K562 (cell line): ENCODE measurements around the gene ZNF202. TPM values are rescaled to one million over a fixed set of nuclear protein-coding genes. Genes with fewer than 3 reads are reported as not detected.
A peak's percentile ranks its signal among the peaks of the same experiment; 100 is the strongest.

ENCODE experiments used
- ASH1L ChIP-seq: fragments of 450-650 bp; IDR thresholded peaks from 2 replicates; pipeline ENCODE4 v1.6.1; 2018; ENCODE audit warnings: borderline replicate concordance, mild to moderate bottlenecking, low read depth; ENCODE audit not compliant: partially characterized antibody
- CUX1 ChIP-seq: fragments of 200-800 bp; sonication (Bioruptor generic); IDR thresholded peaks from 2 replicates; pipeline ENCODE4 v1.6.1; 2016; ENCODE audit warnings: missing genetic modification characterization, missing compliant biosample characterization
- E2F5 ChIP-seq: sonication (generic); formaldehyde crosslinking; IDR thresholded peaks from 2 replicates; pipeline ENCODE4 v1.8.0; 2022; ENCODE audit warnings: mild to moderate bottlenecking, missing genetic modification reagents
- ELF2 ChIP-seq: fragments of 250-450 bp; sonication (Bioruptor Pico); IDR thresholded peaks from 2 replicates; pipeline ENCODE4 v1.5.0; 2021; ENCODE audit warnings: mild to moderate bottlenecking
- FOS ChIP-seq: IDR thresholded peaks from 3 replicates; pipeline ENCODE4 v1.6.1; 2011; ENCODE audit not compliant: insufficient read length; ENCODE audit errors: extremely low read depth
- GATAD2B ChIP-seq: fragments of 450-650 bp; IDR thresholded peaks from 2 replicates; pipeline ENCODE4 v1.6.1; 2017; ENCODE audit warnings: mild to moderate bottlenecking, borderline replicate concordance
- HDAC3 ChIP-seq: fragments of 450-650 bp; IDR thresholded peaks from 2 replicates; pipeline ENCODE4 v1.6.1; 2018; ENCODE audit warnings: borderline replicate concordance, mild to moderate bottlenecking, moderate library complexity; ENCODE audit not compliant: partially characterized antibody
- HNRNPH1 ChIP-seq: fragments of 200-400 bp; formaldehyde crosslinking; optimal IDR thresholded peaks from 2 replicates; pipeline ENCODE3; 2017; ENCODE audit warnings: low read depth, mild to moderate bottlenecking, low read length, moderate library complexity
- ILF3 ChIP-seq: fragments of 450-650 bp; IDR thresholded peaks from 2 replicates; pipeline ENCODE4 v1.6.1; 2018; ENCODE audit warnings: antibody characterized with exemption, mild to moderate bottlenecking, moderate library complexity, borderline replicate concordance
- KAT8 ChIP-seq: fragments of 450-650 bp; IDR thresholded peaks from 2 replicates; pipeline ENCODE4 v1.6.1; 2016; ENCODE audit warnings: low read depth, mild to moderate bottlenecking
- MTA2 ChIP-seq: fragments of 450-650 bp; IDR thresholded peaks from 2 replicates; pipeline ENCODE4 v1.6.1; 2016; ENCODE audit warnings: low read depth
- MYC ChIP-seq, 2 experiments: fragments of 250-450 bp in 1 of 2; sonication (Bioruptor Pico) in 1 of 2; IDR thresholded peaks; 2 replicates each; pipeline versions ENCODE4 v1.5.1 to v1.6.1; 2012 to 2021; ENCODE audit warnings: low read depth in 2 of 2, borderline replicate concordance in 1 of 2, improper control_type of control experiment in 1 of 2, low read length in 1 of 2, mild to moderate bottlenecking in 1 of 2, moderate library complexity in 1 of 2
- NCOA4 ChIP-seq: fragments of 450-650 bp; IDR thresholded peaks from 2 replicates; pipeline ENCODE4 v1.6.1; 2018; ENCODE audit warnings: mild to moderate bottlenecking; ENCODE audit not compliant: partially characterized antibody
- POLR2AphosphoS2 ChIP-seq: IDR thresholded peaks from 2 replicates; pipeline ENCODE4 v1.6.1; 2012; ENCODE audit warnings: low read length, improper control_type of control experiment
- SMAD4 ChIP-seq: fragments of 250-450 bp; sonication (Bioruptor Pico); conservative IDR thresholded peaks from 2 replicates; pipeline ENCODE4 v1.8.0; 2021; ENCODE audit warnings: inconsistent platforms, mild to moderate bottlenecking, moderate library complexity
- SNRNP70 ChIP-seq: fragments of 200-400 bp; formaldehyde crosslinking; optimal IDR thresholded peaks from 2 replicates; pipeline ENCODE3; 2017; ENCODE audit warnings: low read depth, low read length
- SP1 ChIP-seq: sonication (generic); formaldehyde crosslinking; IDR thresholded peaks from 2 replicates; pipeline ENCODE4 v1.8.1; 2022; ENCODE audit warnings: mild to moderate bottlenecking, missing genetic modification reagents
- SP2 ChIP-seq: IDR thresholded peaks from 2 replicates; pipeline ENCODE4 v1.6.1; 2011; ENCODE audit warnings: mild to moderate bottlenecking, low read depth, low read length, moderate library complexity; ENCODE audit not compliant: poor library complexity, severe bottlenecking; ENCODE audit errors: extremely low read depth
- USF1 ChIP-seq: sonication (generic); formaldehyde crosslinking; IDR thresholded peaks from 2 replicates; pipeline ENCODE4 v1.9.0; 2022; ENCODE audit warnings: mild to moderate bottlenecking, missing genetic modification reagents
- XRCC3 ChIP-seq: fragments of 450-650 bp; IDR thresholded peaks from 2 replicates; pipeline ENCODE4 v1.6.1; 2017; ENCODE audit warnings: mild to moderate bottlenecking, moderate library complexity
- ZNF12 ChIP-seq: sonication (generic); formaldehyde crosslinking; IDR thresholded peaks from 2 replicates; pipeline ENCODE4 v1.4.0; 2020; ENCODE audit warnings: mild to moderate bottlenecking, missing genetic modification reagents
- polyA plus RNA-seq, 8 experiments: library from polyadenylated mRNA; depleted of rRNA in 4 of 8; stranded (reverse) in 5 of 8; unstranded in 3 of 8; fragments of >200 nt; fragmentation: Nextera tagmentation in 2 of 8; fragmentation: Illumina TruSeq in 1 of 8; extraction: Ambion mirVana in 2 of 8; extraction: Trizol in 1 of 8; gene quantifications; 2 replicates each; pipeline versions ENCODE4 v1.2.1 to v1.2.3, GENCODE V29; 2011 to 2014; ENCODE audit warnings: inconsistent platforms in 1 of 8, missing spikeins in 1 of 8
- total RNA-seq, 7 experiments: library from RNA; depleted of rRNA in 6 of 7; stranded (reverse); fragments of >200 nt in 6 of 7; fragmentation: Illumina TruSeq in 2 of 7; extraction: Trizol in 2 of 7; gene quantifications; 2 replicates each; pipeline versions ENCODE4 v1.2.1 to v1.2.3, GENCODE V29; 2011 to 2021; ENCODE audit warnings: low replicate concordance in 1 of 7

The ZNF202 gene
- total and polyA plus RNA-seq, 9 of the 15 experiments (the other 6 are each of a cell fraction or from before 2014, with no cell fraction given) = 2.3 to 18.7 (median 12.7) TPM

GRCh38 chr11:123741159-123742030 is at the start of gene ZNF202 (continued):
- TF ChIP-seq SP2 (peak; percentile 92), ILF3 (no peak), HNRNPH1 (no peak), KAT8 (no peak), GATAD2B (no peak), HDAC3 (no peak), MYC (IDR thresholded peaks at IDR 0.05; ENCODE audit: low read depth, low read length) (peak; percentile 99), MYC (CRISPR knock-in tag; IDR thresholded peaks at IDR 0.05; ENCODE audit: borderline replicate concordance, low read depth) (peak; percentile 95; the same call in 1 of the 2 replicates), ELF2 (CRISPR knock-in tag) (peak; percentile 71; the same call in 1 of the 2 replicates), USF1 (CRISPR knock-in tag) (peak; percentile 91), XRCC3 (no peak), SNRNP70 (no peak), POLR2AphosphoS2 (no peak), ASH1L (no peak), NCOA4 (no peak), ZNF12 (CRISPR knock-in tag) (no peak), MTA2 (peak; percentile 21; the same call in 1 of the 2 replicates), CUX1 (CRISPR knock-in tag) (no peak), FOS (no peak), E2F5 (CRISPR knock-in tag) (no peak), SMAD4 (peak; percentile 68), SP1 (CRISPR knock-in tag) (no peak)
